GM12873 (cell line): Measurements from ENCODE around the gene SLC48A1.

Experiments
- CTCF ChIP-seq: IDR thresholded peaks from 2 replicates; pipeline ENCODE4 v1.5.1; 2012; ENCODE audit warnings: low read depth, mild to moderate bottlenecking, moderate library complexity, low read length, control low read depth; ENCODE audit not compliant: insufficient read depth; ENCODE audit errors: missing control alignments

Gene SLC48A1

GRCh38 chr12:47745485-47746041, 27.5 kb upstream of the SLC48A1 start:
- no peak for TF ChIP-seq CTCF

- no peak for TF ChIP-seq CTCF
Observed at GRCh38 chr12:47746073-47746472, 27.0 kb upstream of the SLC48A1 start.

GRCh38 chr12:47746523-47746922, 26.5 kb upstream of the SLC48A1 start:
- no peak for TF ChIP-seq CTCF

GRCh38 chr12:47747126-47747525, 25.9 kb upstream of the SLC48A1 start:
- no peak for TF ChIP-seq CTCF

DNA sequence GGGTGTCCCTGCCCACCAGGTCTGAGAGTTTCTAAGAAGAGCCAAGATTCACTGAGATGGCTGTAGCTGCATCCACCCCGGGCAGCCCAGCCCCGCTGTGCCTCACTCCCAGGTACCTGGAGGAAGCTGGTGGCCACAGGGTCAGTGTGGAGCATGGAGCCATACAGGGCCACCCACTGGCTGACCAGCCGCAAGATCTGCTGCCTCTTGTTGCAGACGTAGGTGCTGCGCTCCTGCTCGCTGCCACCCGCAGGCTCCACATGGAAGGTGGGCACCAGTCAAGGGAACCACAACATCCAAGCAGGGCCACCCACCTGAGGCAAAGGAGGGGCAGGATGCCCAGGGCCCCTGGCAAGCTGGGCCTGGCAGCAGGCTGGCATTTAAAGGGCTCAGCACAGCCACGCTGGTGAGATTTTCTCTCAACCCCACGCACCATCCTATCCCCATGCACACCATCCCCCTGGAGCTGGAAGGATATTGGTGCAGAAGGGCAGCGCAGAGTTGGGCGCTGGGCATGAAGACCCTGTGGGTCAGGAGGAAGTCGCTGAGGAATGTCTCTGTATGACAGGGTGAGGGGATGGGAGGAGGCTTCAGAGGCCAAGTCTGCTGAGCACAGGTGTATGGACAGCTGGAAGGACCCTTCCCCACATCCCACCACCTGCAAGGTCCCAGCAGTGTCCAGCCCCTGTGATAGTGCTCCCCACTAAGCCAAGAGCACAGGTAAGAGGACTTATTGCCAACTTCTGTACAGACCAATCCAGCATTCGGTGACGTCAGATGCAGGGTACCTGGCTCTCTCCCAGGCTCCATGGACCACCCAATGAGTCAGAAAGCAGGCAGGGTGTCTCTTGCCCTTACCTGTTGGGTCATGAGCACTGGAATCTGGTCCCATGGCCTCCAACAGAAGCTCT, 25.2 kb upstream of the SLC48A1 start:
- no peak for TF ChIP-seq CTCF

DNA sequence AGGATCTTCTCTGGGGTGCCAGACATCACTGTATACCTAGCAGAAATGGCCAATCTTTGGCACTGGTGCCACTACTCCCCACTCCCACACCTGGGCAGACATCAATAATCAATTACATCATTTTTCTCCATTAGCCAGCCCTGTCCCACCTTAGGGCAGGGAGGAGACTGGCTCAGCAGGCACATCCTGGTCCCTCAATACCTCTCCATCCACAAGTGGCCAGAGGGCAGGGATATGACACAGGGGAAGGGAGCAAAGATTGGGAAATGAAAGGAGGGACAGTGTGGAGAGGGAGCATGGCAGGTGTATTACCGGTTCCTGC, 24.6 kb upstream of the SLC48A1 start:
- TF ChIP-seq CTCF, result no peak

GRCh38 chr12:47748899-47749298, 24.1 kb upstream of the SLC48A1 start:
- TF ChIP-seq CTCF, result no peak
